Gastroesophageal sphincter (tissue), 4 donors: ENCODE data around the gene KCNJ10. TPM values are rescaled to one million over a fixed set of nuclear protein-coding genes. Genes with fewer than 3 reads are reported as not detected.

Experiments
- ATAC-seq: fragments of 150-250 bp; one replicate; pipeline ENCODE4 v1.9.1; 2016; ENCODE audit warnings: mild to moderate bottlenecking, moderate library complexity
- H3K27ac ChIP-seq, 4 donors: fragments of 200-600 bp; sonication (generic) in 3 of 4; 1 replicate in 3 of 4; 2 replicates in 1 of 4; pipeline ENCODE4 v1.5.1; 2016 to 2019
- H3K27me3 ChIP-seq: fragments of 200-600 bp; sonication (generic); one replicate; pipeline ENCODE4 v1.5.1; 2019
- H3K36me3 ChIP-seq, 2 donors: fragments of 200-600 bp; sonication (generic); one replicate each; pipeline ENCODE4 v1.5.1; 2019; ENCODE audit warnings: control low read depth in 1 of 2
- H3K4me1 ChIP-seq, 3 donors: fragments of 200-600 bp; sonication (generic); 1 replicate in 2 of 3; 2 replicates in 1 of 3; pipeline ENCODE4 v1.5.1; 2016 to 2019; ENCODE audit warnings: control low read depth in 2 of 3
- H3K4me3 ChIP-seq, 2 donors: fragments of 200-600 bp; sonication (generic); one replicate each; pipeline ENCODE4 v1.5.1; 2019; ENCODE audit warnings: mild to moderate bottlenecking in 1 of 2, moderate library complexity in 1 of 2
- H3K9me3 ChIP-seq, 3 donors: fragments of 200-600 bp; sonication (generic); one replicate each; pipeline ENCODE4 v1.5.1; 2017 to 2019; ENCODE audit warnings: control low read depth in 2 of 3
- EP300 ChIP-seq: sonication (generic); formaldehyde crosslinking; IDR thresholded peaks from one replicate; pipeline ENCODE4 v1.6.1; 2017; ENCODE audit warnings: antibody characterized with exemption, mild to moderate bottlenecking
- POLR2A ChIP-seq, 2 donors: fragments of 450-650 bp; IDR thresholded peaks; one replicate each; pipeline ENCODE4 v1.6.1; 2017; ENCODE audit warnings: antibody characterized with exemption in 2 of 2, mild to moderate bottlenecking in 2 of 2, moderate library complexity in 1 of 2
- POLR2AphosphoS5 ChIP-seq: sonication (generic); formaldehyde crosslinking; IDR thresholded peaks from one replicate; pipeline ENCODE4 v1.6.1; 2017; ENCODE audit warnings: antibody characterized with exemption
- WGBS, 2 donors: methylation state at CpG; one replicate each; pipeline ENCODE4 v1.1.5; 2018; ENCODE audit warnings: low coverage in 1 of 2; 5-methylcytosine and 5-hydroxymethylcytosine counted together
- total RNA-seq, 4 donors: library from RNA; depleted of rRNA; stranded (reverse); fragments of >200 nt; gene quantifications; one replicate each; pipeline ENCODE4 v1.1.0, GENCODE V29; 2016
- TF ChIP-seq, protein P1 (sequence below), 4 experiments: fragments of 200-600 bp in 2 of 4; fragments of 450-650 bp in 2 of 4; sonication (generic) in 1 of 4; IDR thresholded peaks; one replicate each; pipeline ENCODE4 v1.5.1; 2017 to 2019; ENCODE audit warnings: antibody characterized with exemption in 4 of 4, mild to moderate bottlenecking in 2 of 4, moderate library complexity in 2 of 4

Gene KCNJ10
- total RNA-seq, 4 donors from 2014 or later, result not detected

DNA sequence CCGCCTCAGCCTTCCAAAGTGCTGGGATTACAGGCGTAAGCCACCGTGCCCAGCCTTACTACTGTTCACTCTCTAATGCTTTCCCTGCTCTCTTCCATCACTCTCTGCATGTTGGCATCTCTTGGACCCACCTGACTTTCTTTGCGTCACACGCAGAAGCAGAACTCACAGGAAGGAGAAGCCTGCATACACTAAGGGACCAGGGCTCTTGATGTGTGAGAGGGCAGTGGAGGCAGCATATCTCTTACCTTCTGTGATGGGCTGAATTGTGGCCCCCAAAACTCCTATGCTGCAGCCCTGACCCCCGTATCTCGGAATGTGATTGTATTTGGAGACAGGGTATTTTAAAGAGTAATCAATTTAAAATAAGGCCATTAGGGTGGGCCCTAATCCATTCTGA lies 89.2 kb downstream of the KCNJ10 start:
- Histone ChIP-seq H3K4me1 (peaks cover 0 to 12% (median 0%) of the 10 kb centered on the region in 3 donors), H3K9me3 (no peaks in the 10 kb centered on the region), H3K27me3 (no peaks in the 10 kb centered on the region), H3K27ac (no peak overlapping the region), H3K36me3 (no peaks in the 10 kb centered on the region), H3K4me3 (no peak overlapping the region)
- TF ChIP-seq POLR2A (IDR thresholded peaks at IDR 0.05) (no peak), POLR2AphosphoS5 (no peak), EP300 (no peak)
- TF ChIP-seq, protein P1, sequence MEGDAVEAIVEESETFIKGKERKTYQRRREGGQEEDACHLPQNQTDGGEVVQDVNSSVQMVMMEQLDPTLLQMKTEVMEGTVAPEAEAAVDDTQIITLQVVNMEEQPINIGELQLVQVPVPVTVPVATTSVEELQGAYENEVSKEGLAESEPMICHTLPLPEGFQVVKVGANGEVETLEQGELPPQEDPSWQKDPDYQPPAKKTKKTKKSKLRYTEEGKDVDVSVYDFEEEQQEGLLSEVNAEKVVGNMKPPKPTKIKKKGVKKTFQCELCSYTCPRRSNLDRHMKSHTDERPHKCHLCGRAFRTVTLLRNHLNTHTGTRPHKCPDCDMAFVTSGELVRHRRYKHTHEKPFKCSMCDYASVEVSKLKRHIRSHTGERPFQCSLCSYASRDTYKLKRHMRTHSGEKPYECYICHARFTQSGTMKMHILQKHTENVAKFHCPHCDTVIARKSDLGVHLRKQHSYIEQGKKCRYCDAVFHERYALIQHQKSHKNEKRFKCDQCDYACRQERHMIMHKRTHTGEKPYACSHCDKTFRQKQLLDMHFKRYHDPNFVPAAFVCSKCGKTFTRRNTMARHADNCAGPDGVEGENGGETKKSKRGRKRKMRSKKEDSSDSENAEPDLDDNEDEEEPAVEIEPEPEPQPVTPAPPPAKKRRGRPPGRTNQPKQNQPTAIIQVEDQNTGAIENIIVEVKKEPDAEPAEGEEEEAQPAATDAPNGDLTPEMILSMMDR (IDR thresholded peaks at IDR 0.05), result no peak
- WGBS, 2 donors, result 95 to 100% methylated on average over 6 to 7 of the region's 7 CpGs
- no peak for ATAC-seq

DNA sequence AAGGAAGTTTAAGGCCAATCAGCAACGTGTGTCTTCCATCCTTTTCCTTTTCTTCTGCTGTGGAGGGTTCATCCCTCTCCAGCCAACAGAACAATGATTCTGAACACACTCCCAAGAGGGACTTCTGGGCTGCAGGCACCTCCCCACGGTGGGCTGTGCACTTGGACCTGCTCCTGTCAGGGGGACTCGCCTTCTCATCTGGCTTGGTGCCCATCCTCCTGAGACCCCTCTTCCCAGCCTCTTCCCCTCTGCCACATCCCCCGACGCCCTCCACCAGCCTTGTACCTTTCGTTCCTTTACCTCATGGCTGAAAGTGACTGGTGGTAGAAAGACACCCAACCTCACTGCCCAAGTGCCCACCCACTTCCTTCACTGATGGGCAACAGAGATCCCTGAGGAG lies 89.9 kb downstream of the KCNJ10 start:
- 50 to 66% methylated on average over 1 to 6 of the region's 6 CpGs for WGBS, 2 donors
- Histone ChIP-seq H3K27ac (no peak overlapping the region), H3K27me3 (no peaks in the 10 kb centered on the region), H3K9me3 (no peaks in the 10 kb centered on the region), H3K4me3 (no peak overlapping the region), H3K4me1 (peaks cover 0 to 12% (median 0%) of the 10 kb centered on the region in 3 donors), H3K36me3 (no peaks in the 10 kb centered on the region)
- no peak for ATAC-seq
- no peak for TF ChIP-seq EP300
- TF ChIP-seq POLR2AphosphoS5, result no peak
- no peak for TF ChIP-seq POLR2A (IDR thresholded peaks at IDR 0.05)
- TF ChIP-seq, protein P1 (IDR thresholded peaks at IDR 0.05), result no peak

DNA sequence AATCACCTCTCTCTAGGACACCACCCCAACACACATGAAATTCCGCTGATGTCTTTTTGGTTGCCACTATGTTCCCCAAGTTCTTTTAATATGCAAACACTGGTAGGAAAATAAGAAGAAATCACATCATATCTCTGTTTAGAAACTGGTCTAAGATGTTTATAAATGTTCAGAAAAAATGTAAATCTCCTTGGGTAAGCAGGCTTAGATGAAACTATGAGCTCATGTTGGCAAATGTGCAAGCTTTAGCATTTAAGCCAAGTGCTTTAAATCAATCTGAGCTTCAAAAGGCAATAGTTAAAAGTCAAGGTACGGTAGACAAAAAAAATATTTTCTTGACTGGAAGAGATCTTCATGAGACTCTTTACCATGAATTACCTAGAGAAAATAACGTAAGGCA lies 90.7 kb downstream of the KCNJ10 start:
- no peaks in the 10 kb centered on the region for H3K36me3 ChIP-seq
- no peak for ATAC-seq
- 36 to 38% methylated on average over 3 of the region's 3 CpGs for WGBS, 2 donors
- H3K9me3 ChIP-seq, result no peaks in the 10 kb centered on the region
- H3K4me3 ChIP-seq, result no peak overlapping the region
- TF ChIP-seq, protein P1 (IDR thresholded peaks at IDR 0.05), result no peak
- TF ChIP-seq POLR2AphosphoS5, result peak; percentile 50
- H3K4me1 ChIP-seq, result peaks cover 0 to 12% (median 0%) of the 10 kb centered on the region in 3 donors
- no peaks in the 10 kb centered on the region for H3K27me3 ChIP-seq
- H3K27ac ChIP-seq, result no peak overlapping the region

DNA sequence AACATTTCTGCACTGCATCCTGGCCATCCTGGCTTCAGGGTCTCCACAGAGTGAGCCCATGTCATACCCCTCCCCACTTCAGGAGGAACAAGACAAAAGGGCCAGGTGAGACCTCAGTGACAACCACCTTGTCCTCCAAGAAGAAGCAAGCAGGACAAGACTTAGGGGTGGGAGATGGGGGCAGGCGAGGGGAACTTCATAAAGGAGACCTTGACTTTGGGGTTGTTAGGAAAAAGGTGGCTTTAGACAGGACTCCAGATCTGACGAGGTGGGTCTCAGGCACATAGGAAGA lies 91.9 kb downstream of the KCNJ10 start:
- no peak for ATAC-seq
- Histone ChIP-seq H3K4me1 (peaks cover 0 to 12% (median 0%) of the 10 kb centered on the region in 3 donors), H3K36me3 (no peaks in the 10 kb centered on the region), H3K27me3 (peaks cover 9% of the 10 kb centered on the region), H3K4me3 (no peak overlapping the region), H3K27ac (no peak overlapping the region), H3K9me3 (no peaks in the 10 kb centered on the region)
- TF ChIP-seq POLR2A (IDR thresholded peaks at IDR 0.05) (no peak), EP300 (no peak), POLR2AphosphoS5 (no peak)
- TF ChIP-seq, protein P1 (IDR thresholded peaks at IDR 0.05), result no peak
- WGBS, 2 donors, result 74 to 100% methylated on average over 2 of the region's 2 CpGs

GRCh38 chr1:159977364-159978106 lies 92.4 kb downstream of the KCNJ10 start:
- Histone ChIP-seq H3K9me3 (no peaks in the 10 kb centered on the region), H3K4me1 (peaks cover 0 to 12% (median 0%) of the 10 kb centered on the region in 3 donors), H3K27me3 (peaks cover 14% of the 10 kb centered on the region), H3K36me3 (no peaks in the 10 kb centered on the region), H3K4me3 (no peak overlapping the region), H3K27ac (no peak overlapping the region)
- no peak for ATAC-seq
- WGBS, 2 donors, result 78 to 100% methylated on average over 1 to 4 of the region's 6 CpGs
- TF ChIP-seq POLR2AphosphoS5 (no peak), POLR2A (IDR thresholded peaks at IDR 0.05) (no peak), EP300 (no peak)
- TF ChIP-seq, protein P1 (IDR thresholded peaks at IDR 0.05), result no peak
